ENCODE results near the gene COL7A1. TPM values are rescaled to one million over a fixed set of nuclear protein-coding genes. Genes with fewer than 3 reads are reported as not detected.

Gene COL7A1
- total and polyA plus RNA-seq, 2 of the 13 experiments (the other 11 are each of a cell fraction or from before 2014, with no cell fraction given): 2.7 to 11.7 TPM

DNA sequence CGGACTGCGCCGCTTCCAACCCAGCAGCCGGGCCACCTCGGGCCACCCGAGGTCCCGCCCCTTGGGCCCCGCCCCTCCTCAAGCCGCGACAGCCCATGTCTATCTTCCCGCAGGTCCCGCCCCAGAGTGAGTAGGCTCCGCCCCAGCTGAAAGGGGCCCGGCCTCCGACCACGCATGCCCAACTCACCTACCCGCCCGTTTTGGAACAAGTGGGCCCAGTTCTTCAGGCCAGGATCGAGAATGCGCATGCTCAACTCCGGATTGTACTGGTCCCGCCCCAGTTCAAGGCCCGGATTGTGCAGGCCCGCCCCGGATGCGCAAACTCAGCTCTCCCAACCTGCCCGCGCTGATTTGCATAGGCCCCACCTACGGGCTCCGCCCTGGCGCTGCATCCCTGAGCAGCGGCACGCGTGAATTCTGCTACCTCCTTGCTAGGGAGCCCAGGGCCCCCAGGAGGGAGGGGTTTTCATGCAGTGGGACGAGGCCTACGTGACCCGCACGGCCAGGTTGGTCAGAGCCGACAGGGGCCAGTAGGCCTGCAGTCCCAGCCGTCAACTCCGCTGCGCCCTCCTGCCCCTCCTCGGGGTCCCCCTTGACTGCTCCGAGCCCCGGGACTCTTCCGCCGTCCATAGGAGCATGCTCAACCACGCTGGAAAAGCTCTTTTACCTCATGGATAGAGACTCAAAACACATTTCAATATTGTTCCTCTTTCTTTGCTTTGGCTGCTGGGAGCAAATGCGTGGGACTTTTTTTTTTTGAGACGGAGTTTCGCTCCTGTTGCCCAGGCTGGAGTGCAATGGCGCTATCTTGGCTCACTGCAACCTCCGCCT, 38.1 kb downstream of the COL7A1 start, which contains the start of gene PFKFB4 (continued):
- TF ChIP-seq ZNF207 (IDR thresholded peaks at IDR 0.05; ENCODE audit: borderline replicate concordance) (no peak), DRAP1 (CRISPR knock-in tag; IDR thresholded peaks at IDR 0.05) (peak; percentile 87), REPIN1 (CRISPR knock-in tag; IDR thresholded peaks at IDR 0.05; ENCODE audit: borderline replicate concordance, low read depth) (peak; percentile 46; the same call in 1 of the 2 replicates), RXRB (CRISPR knock-in tag; IDR thresholded peaks at IDR 0.05; ENCODE audit: borderline replicate concordance) (peak; percentile 85), ZMAT3 (CRISPR knock-in tag; conservative IDR thresholded peaks at IDR 0.05) (peak; percentile 69; the same call in 1 of the 2 replicates), ATF1 (CRISPR knock-in tag; IDR thresholded peaks at IDR 0.05) (0 out of 2 replicates have a peak, but pooled peaks have one; percentile 19), RAD51 (IDR thresholded peaks at IDR 0.05; ENCODE audit: borderline replicate concordance) (no peak), ZFP82 (CRISPR knock-in tag; IDR thresholded peaks at IDR 0.05; ENCODE audit: borderline replicate concordance) (peak; percentile 26; the same call in 1 of the 2 replicates), SRY (CRISPR knock-in tag; IDR thresholded peaks at IDR 0.05) (no peak), ZNF460 (CRISPR knock-in tag; IDR thresholded peaks at IDR 0.05; ENCODE audit: borderline replicate concordance) (no peak; the same call in 1 of the 2 replicates), HINFP (CRISPR knock-in tag; IDR thresholded peaks at IDR 0.05; ENCODE audit: low read depth) (no peak), CTCF (CRISPR knock-in tag; IDR thresholded peaks at IDR 0.05) (peak; percentile 55), ZNF691 (CRISPR knock-in tag; IDR thresholded peaks at IDR 0.05; ENCODE audit: borderline replicate concordance, low read depth) (0 out of 2 replicates have a peak, but pooled peaks have one; percentile 35), ZBTB26 (CRISPR knock-in tag; IDR thresholded peaks at IDR 0.05; ENCODE audit: borderline replicate concordance) (peak; percentile 69; the same call in 1 of the 2 replicates), TOPORS (CRISPR knock-in tag; IDR thresholded peaks at IDR 0.05) (no peak), ARHGAP35 (CRISPR knock-in tag; IDR thresholded peaks at IDR 0.05; ENCODE audit: borderline replicate concordance) (no peak), TAF1 (CRISPR knock-in tag; IDR thresholded peaks at IDR 0.05) (peak; percentile 61; the same call in 1 of the 2 replicates), ZNF30 (CRISPR knock-in tag; IDR thresholded peaks at IDR 0.05) (no peak), MXI1 (IDR thresholded peaks at IDR 0.05; ENCODE audit: borderline replicate concordance, low read depth, low read length) (peak; percentile 92; the same call in 2 of the 3 replicates), SRF (IDR thresholded peaks at IDR 0.05; ENCODE audit: low read depth, low read length) (no peak), ZKSCAN5 (CRISPR knock-in tag; IDR thresholded peaks at IDR 0.05) (no peak), CSRNP2 (CRISPR knock-in tag; conservative IDR thresholded peaks at IDR 0.05; ENCODE audit: low read depth) (no peak)

All from HepG2 (cell line).